ENCODE data around the gene TIMM17B. TPM values are rescaled to one million over a fixed set of nuclear protein-coding genes. Genes with fewer than 3 reads are reported as not detected.

Gene TIMM17B
- polyA plus RNA-seq, 2 of the 4 experiments (the other 2 are of a cell fraction), result 68.9 to 76.9 TPM

DNA sequence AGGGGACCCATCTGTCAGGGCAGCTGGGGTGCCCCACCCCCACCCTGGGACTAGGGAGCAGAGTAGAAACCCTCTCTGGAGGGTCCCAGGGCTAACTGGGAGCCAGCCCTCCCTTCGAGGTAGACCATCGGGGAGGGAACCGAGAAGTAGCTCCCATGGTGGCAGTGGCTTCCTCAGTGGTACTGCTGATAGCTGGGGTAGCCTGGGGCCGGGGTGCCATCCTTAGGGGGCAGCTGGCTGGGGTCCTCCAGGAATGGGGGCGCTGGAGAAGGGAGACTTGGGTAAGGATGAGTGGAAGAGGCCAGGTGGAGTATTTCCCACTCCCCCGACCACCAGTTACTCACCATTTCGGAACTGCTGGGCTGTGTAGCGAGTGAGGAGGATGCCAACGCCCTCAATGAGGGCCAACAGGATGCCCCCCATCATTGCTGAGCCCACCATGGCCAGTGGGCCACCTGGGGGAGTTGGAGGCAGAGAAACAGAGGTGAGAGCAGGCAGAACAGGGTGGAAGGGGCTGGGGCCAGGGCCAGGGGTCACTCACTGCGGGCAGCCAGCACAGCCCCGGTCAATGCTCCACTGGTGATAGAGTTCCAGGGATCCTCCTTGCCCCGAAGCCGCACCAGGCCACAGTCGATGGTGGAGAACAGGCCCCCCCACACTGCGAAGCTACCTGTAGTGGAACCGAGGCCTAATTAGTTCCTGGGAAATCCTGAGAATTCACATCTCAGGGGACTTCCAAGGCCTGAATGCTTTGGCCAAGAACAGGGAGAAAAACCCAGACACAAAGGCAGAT is 3.8 kb downstream of the TIMM17B start:
- ATAC-seq (no peak), FAIRE-seq (no peak), DNase-seq (ENCODE audit: low read depth in 1 of 2, low spot score in 1 of 2) (no peak)
- WGBS (ENCODE audit: missing lambda C conversion rate), result 79% methylated on average over 12 of the region's 16 CpGs
- Histone ChIP-seq H3K4me2 (no peak overlapping the region), H3K4me3 (no peak overlapping the region), H3K27ac (no peak overlapping the region), H3K9me3 (no peaks in the 10 kb centered on the region), H3K4me1 (peaks cover 14% of the 10 kb centered on the region)
- ChIA-PET POLR2A (no interaction called here), CTCF (interaction anchor here (0.8 to 3.2 kb wide), 2 partner anchors 19 to 22 kb away, joined by 3 to 14 read pairs; no protein-coding TSS in a partner anchor)
- TF ChIP-seq REST (IDR thresholded peaks at IDR 0.05), result no peak
- TF ChIP-seq CHD2 (IDR thresholded peaks at IDR 0.05; ENCODE audit: low read length, partially characterized antibody), result no peak
- TF ChIP-seq NFE2L2 (conservative IDR thresholded peaks at IDR 0.05; ENCODE audit: low read length), result no peak
- no peak for TF ChIP-seq RNF2 (IDR thresholded peaks at IDR 0.05; ENCODE audit: borderline replicate concordance, low read depth)
- no peak for TF ChIP-seq POLR2A (IDR thresholded peaks at IDR 0.05; ENCODE audit: low read length)
- no peak for TF ChIP-seq CEBPB (IDR thresholded peaks at IDR 0.05)
- TF ChIP-seq JUN (IDR thresholded peaks at IDR 0.05), result no peak
- TF ChIP-seq EHF (CRISPR knock-in tag; IDR thresholded peaks at IDR 0.05), result no peak
- no peak for TF ChIP-seq HDAC2 (IDR thresholded peaks at IDR 0.05)
- no peak for TF ChIP-seq HOXA7 (CRISPR knock-in tag; IDR thresholded peaks at IDR 0.05)
- no peak for TF ChIP-seq BCL3 (IDR thresholded peaks at IDR 0.05)
- TF ChIP-seq RARB (CRISPR knock-in tag; IDR thresholded peaks at IDR 0.05), result no peak
- no peak for TF ChIP-seq TP53 (CRISPR knock-in tag; IDR thresholded peaks at IDR 0.05)
- no peak for TF ChIP-seq RCOR1 (IDR thresholded peaks at IDR 0.05; ENCODE audit: low read depth, low read length)
- no peak for TF ChIP-seq CHD4 (IDR thresholded peaks at IDR 0.05; ENCODE audit: borderline replicate concordance)
- no peak for TF ChIP-seq MAFK (IDR thresholded peaks at IDR 0.05; ENCODE audit: partially characterized antibody)
- TF ChIP-seq, protein P1, sequence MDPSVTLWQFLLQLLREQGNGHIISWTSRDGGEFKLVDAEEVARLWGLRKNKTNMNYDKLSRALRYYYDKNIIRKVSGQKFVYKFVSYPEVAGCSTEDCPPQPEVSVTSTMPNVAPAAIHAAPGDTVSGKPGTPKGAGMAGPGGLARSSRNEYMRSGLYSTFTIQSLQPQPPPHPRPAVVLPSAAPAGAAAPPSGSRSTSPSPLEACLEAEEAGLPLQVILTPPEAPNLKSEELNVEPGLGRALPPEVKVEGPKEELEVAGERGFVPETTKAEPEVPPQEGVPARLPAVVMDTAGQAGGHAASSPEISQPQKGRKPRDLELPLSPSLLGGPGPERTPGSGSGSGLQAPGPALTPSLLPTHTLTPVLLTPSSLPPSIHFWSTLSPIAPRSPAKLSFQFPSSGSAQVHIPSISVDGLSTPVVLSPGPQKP (IDR thresholded peaks at IDR 0.05; ENCODE audit: low read depth, low read length), result no peak
- TF ChIP-seq SMC3 (IDR thresholded peaks at IDR 0.05), result no peak
- TF ChIP-seq ATOH8 (CRISPR knock-in tag; IDR thresholded peaks at IDR 0.05; ENCODE audit: low read depth), result no peak

DNA sequence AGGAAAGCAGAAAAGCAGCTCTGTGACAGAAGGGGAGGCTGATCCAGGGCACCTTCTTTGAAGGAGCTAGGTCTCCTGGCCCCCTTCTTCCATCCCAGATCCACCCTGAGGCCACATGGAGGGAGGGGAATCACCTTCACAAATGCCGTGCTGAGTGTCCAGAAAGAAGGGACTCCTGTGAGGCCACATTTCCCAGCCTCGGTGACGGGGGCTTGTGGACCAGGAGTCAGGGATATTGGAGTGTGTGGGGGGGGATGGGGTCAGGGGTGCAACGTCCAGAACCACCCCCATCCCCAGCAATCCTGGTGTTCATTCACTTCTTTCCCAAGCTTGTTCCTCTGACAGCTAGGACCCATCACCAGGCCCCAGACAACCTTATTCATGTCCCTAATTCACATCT is 4.7 kb downstream of the TIMM17B start:
- Histone ChIP-seq H3K27ac (no peak overlapping the region), H3K9me3 (no peaks in the 10 kb centered on the region), H3K4me3 (no peak overlapping the region), H3K4me2 (no peak overlapping the region), H3K4me1 (peaks cover 13% of the 10 kb centered on the region; the same call in 2 of the 3 replicates)
- FAIRE-seq, result no peak
- DNase-seq (ENCODE audit: low read depth in 1 of 2, low spot score in 1 of 2), result no peak
- WGBS (ENCODE audit: missing lambda C conversion rate), result 64% methylated on average over 2 of the region's 4 CpGs
- ATAC-seq, result no peak
- CTCF ChIA-PET, result interaction anchor here (0.7 to 3.2 kb wide), 5 partner anchors 23 to 261 kb away, joined by 3 to 14 read pairs (median 3); partner anchors contain the start of gene HDAC6
- POLR2A ChIA-PET, result no interaction called here
- no peak for TF ChIP-seq HES2 (IDR thresholded peaks at IDR 0.05)
- no peak for TF ChIP-seq E2F6 (IDR thresholded peaks at IDR 0.05; ENCODE audit: borderline replicate concordance, low read depth)
- TF ChIP-seq, protein P2, sequence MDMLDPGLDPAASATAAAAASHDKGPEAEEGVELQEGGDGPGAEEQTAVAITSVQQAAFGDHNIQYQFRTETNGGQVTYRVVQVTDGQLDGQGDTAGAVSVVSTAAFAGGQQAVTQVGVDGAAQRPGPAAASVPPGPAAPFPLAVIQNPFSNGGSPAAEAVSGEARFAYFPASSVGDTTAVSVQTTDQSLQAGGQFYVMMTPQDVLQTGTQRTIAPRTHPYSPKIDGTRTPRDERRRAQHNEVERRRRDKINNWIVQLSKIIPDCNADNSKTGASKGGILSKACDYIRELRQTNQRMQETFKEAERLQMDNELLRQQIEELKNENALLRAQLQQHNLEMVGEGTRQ (IDR thresholded peaks at IDR 0.05), result no peak
- no peak for TF ChIP-seq POLR2AphosphoS2 (conservative IDR thresholded peaks at IDR 0.05; ENCODE audit: low read length)
- TF ChIP-seq TFCP2L1 (CRISPR knock-in tag; IDR thresholded peaks at IDR 0.05), result no peak
- no peak for TF ChIP-seq SMC3 (IDR thresholded peaks at IDR 0.05)
- no peak for TF ChIP-seq MYC (IDR thresholded peaks at IDR 0.05; ENCODE audit: borderline replicate concordance, low read length)
- TF ChIP-seq HOXB5 (CRISPR knock-in tag; IDR thresholded peaks at IDR 0.05), result no peak
- no peak for TF ChIP-seq EHMT2 (IDR thresholded peaks at IDR 0.05; ENCODE audit: low read depth)
- TF ChIP-seq PHF8 (IDR thresholded peaks at IDR 0.05; ENCODE audit: borderline replicate concordance, low read depth), result no peak
- no peak for TF ChIP-seq CEBPB (IDR thresholded peaks at IDR 0.05)
- no peak for TF ChIP-seq RAD21 (conservative IDR thresholded peaks at IDR 0.05 in 1 of 2, IDR thresholded peaks at IDR 0.05 in 1 of 2)

Data from A549 (cell line).